ENCODE results near the gene CYB5R3. TPM values are rescaled to one million over a fixed set of nuclear protein-coding genes. Genes with fewer than 3 reads are reported as not detected.

The CYB5R3 gene
- total RNA-seq, 4 donors from 2014 or later = 122 to 182 (median 152) TPM

Other genes starting within 250 kb of the CYB5R3 start
- 1 to 10 TPM; 1.2 to 2.5 (median 1.3) TPM for gene NFAM1, start 217.0 kb downstream of the CYB5R3 start, total RNA-seq
- 10 to 100 TPM; 14.4 to 35.2 (median 27.1) TPM for gene RRP7A, start 129.6 kb downstream of the CYB5R3 start, total RNA-seq
- gene SERHL2, start 95.4 kb downstream of the CYB5R3 start, total RNA-seq = 10 to 100 TPM; 13.1 to 39.5 (median 18.2) TPM
- 10 to 100 TPM; 29.6 to 41.8 (median 40.8) TPM for gene POLDIP3, start 34.5 kb downstream of the CYB5R3 start, total RNA-seq
- under 1 TPM in 1 of 4 donors, not detected in 3; 0.94 TPM for gene ATP5MGL, start 8.8 kb downstream of the CYB5R3 start, total RNA-seq
- gene A4GALT, start 71.5 kb upstream of the CYB5R3 start, total RNA-seq = 10 to 100 TPM in 2 of 4 donors, 1 to 10 TPM in 2; 4.5 to 20.1 (median 10.9) TPM
- gene ARFGAP3, start 207.9 kb upstream of the CYB5R3 start, total RNA-seq = 10 to 100 TPM; 22.9 to 47.2 (median 31.2) TPM